Glutamatergic neuron (in vitro differentiated cells): ENCODE results near the gene AHCYL2. TPM values are rescaled to one million over a fixed set of nuclear protein-coding genes. Genes with fewer than 3 reads are reported as not detected.

Experiments
- DNase-seq: peaks from one replicate; pipeline ENCODE4 v3.0.0; 2022
- H3K27ac Mint-ChIP-seq: one replicate; pipeline ENCODE4 v1.8.0; 2020; ENCODE audit warnings: mild to moderate bottlenecking, mixed read lengths, inconsistent platforms; ENCODE audit not compliant: unreplicated experiment
- H3K27me3 Mint-ChIP-seq: one replicate; pipeline ENCODE4 v1.8.0; 2020; ENCODE audit warnings: mild to moderate bottlenecking, moderate library complexity, mixed read lengths, inconsistent platforms; ENCODE audit not compliant: unreplicated experiment
- H3K36me3 Mint-ChIP-seq: one replicate; pipeline ENCODE4 v1.8.0; 2020; ENCODE audit warnings: mild to moderate bottlenecking, mixed read lengths, inconsistent platforms; ENCODE audit not compliant: unreplicated experiment
- H3K4me1 Mint-ChIP-seq: one replicate; pipeline ENCODE4 v1.8.0; 2020; ENCODE audit warnings: mild to moderate bottlenecking, low read depth, mixed read lengths, inconsistent platforms; ENCODE audit not compliant: unreplicated experiment
- H3K4me3 Mint-ChIP-seq: one replicate; pipeline ENCODE4 v1.8.0; 2020; ENCODE audit warnings: mild to moderate bottlenecking, mixed read lengths, inconsistent platforms; ENCODE audit not compliant: unreplicated experiment
- H3K9me3 Mint-ChIP-seq: one replicate; pipeline ENCODE4 v1.8.0; 2020; ENCODE audit warnings: mild to moderate bottlenecking, moderate library complexity, mixed read lengths, inconsistent platforms; ENCODE audit not compliant: unreplicated experiment
- total RNA-seq: library from RNA; stranded (reverse); fragmentation: NEBNext Ultra II Directional; extraction: Animal tissue kit (Norgen Biotek cat#: 25700); gene quantifications from one replicate; pipeline ENCODE4 v1.2.1, GENCODE V29; 2021; ENCODE audit not compliant: unreplicated experiment
- TF ChIP-seq, protein P1 (sequence below): fragments of 200-600 bp; sonication (generic); IDR thresholded peaks from one replicate; pipeline ENCODE4 v1.5.0; 2021; ENCODE audit not compliant: partially characterized antibody, unreplicated experiment

The AHCYL2 gene
- total RNA-seq, 1 donor from 2014 or later: 16.8 TPM

GRCh38 chr7:129209067-129209926 lies 15.5 kb upstream of the AHCYL2 start:
- DNase-seq: no peak
- peaks cover 2% of the 10 kb centered on the region for H3K9me3 Mint-ChIP-seq
- TF ChIP-seq, protein P1, sequence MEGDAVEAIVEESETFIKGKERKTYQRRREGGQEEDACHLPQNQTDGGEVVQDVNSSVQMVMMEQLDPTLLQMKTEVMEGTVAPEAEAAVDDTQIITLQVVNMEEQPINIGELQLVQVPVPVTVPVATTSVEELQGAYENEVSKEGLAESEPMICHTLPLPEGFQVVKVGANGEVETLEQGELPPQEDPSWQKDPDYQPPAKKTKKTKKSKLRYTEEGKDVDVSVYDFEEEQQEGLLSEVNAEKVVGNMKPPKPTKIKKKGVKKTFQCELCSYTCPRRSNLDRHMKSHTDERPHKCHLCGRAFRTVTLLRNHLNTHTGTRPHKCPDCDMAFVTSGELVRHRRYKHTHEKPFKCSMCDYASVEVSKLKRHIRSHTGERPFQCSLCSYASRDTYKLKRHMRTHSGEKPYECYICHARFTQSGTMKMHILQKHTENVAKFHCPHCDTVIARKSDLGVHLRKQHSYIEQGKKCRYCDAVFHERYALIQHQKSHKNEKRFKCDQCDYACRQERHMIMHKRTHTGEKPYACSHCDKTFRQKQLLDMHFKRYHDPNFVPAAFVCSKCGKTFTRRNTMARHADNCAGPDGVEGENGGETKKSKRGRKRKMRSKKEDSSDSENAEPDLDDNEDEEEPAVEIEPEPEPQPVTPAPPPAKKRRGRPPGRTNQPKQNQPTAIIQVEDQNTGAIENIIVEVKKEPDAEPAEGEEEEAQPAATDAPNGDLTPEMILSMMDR: no peak
- H3K4me1 Mint-ChIP-seq: no peaks in the 10 kb centered on the region
- H3K4me3 Mint-ChIP-seq: no peak overlapping the region
- H3K27me3 Mint-ChIP-seq: peaks cover 5% of the 10 kb centered on the region
- H3K27ac Mint-ChIP-seq: no peak overlapping the region
- peaks cover 4% of the 10 kb centered on the region for H3K36me3 Mint-ChIP-seq

- H3K4me3 Mint-ChIP-seq: no peak overlapping the region
- H3K9me3 Mint-ChIP-seq: peaks cover 2% of the 10 kb centered on the region
- peaks cover 4% of the 10 kb centered on the region for H3K36me3 Mint-ChIP-seq
- no peak overlapping the region for H3K27ac Mint-ChIP-seq
- DNase-seq: peak; percentile 91
- no peaks in the 10 kb centered on the region for H3K4me1 Mint-ChIP-seq
- peaks cover 5% of the 10 kb centered on the region for H3K27me3 Mint-ChIP-seq
- TF ChIP-seq, protein P1: peak; percentile 85
These were observed 14.4 kb upstream of the AHCYL2 start for GRCh38 chr7:129210256-129210988.

DNA sequence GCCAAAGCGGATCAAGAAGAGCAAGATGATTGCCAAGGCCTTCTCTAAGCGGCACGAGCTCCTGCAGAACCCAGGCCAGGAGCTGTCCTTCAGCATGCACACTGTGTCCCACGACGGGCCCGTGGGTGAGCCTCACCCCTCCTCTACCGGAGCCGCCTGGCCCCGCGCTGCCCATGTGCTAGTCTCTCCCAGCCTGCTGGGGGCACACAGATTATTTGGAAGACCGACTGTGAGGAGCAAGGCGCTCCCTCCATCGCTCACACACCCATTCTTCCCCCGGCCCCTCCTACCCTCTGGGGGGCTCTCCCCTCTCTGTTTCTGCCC lies 13.9 kb upstream of the AHCYL2 start:
- TF ChIP-seq, protein P1: no peak
- Mint-ChIP-seq H3K27me3 (peaks cover 5% of the 10 kb centered on the region), H3K36me3 (peaks cover 4% of the 10 kb centered on the region), H3K9me3 (peaks cover 2% of the 10 kb centered on the region), H3K4me1 (no peaks in the 10 kb centered on the region), H3K27ac (no peak overlapping the region), H3K4me3 (no peak overlapping the region)
- no peak for DNase-seq

- H3K36me3 Mint-ChIP-seq: peaks cover 4% of the 10 kb centered on the region
- no peak overlapping the region for H3K27ac Mint-ChIP-seq
- peaks cover 2% of the 10 kb centered on the region for H3K4me1 Mint-ChIP-seq
- DNase-seq: no peak
- H3K4me3 Mint-ChIP-seq: no peak overlapping the region
- peaks cover 5% of the 10 kb centered on the region for H3K27me3 Mint-ChIP-seq
- H3K9me3 Mint-ChIP-seq: peaks cover 3% of the 10 kb centered on the region
- TF ChIP-seq, protein P1: no peak
These were observed 12.7 kb upstream of the AHCYL2 start for GRCh38 chr7:129212126-129212525.

- no peak overlapping the region for H3K4me3 Mint-ChIP-seq
- H3K36me3 Mint-ChIP-seq: peaks cover 4% of the 10 kb centered on the region
- H3K27me3 Mint-ChIP-seq: peaks cover 5% of the 10 kb centered on the region
- peaks cover 3% of the 10 kb centered on the region for H3K9me3 Mint-ChIP-seq
- DNase-seq: no peak
- no peak overlapping the region for H3K27ac Mint-ChIP-seq
- TF ChIP-seq, protein P1: no peak
- peaks cover 4% of the 10 kb centered on the region for H3K4me1 Mint-ChIP-seq
These were observed 12.2 kb upstream of the AHCYL2 start for GRCh38 chr7:129212596-129212995.
